ENCODE measurements around the gene KMT2D. TPM values are rescaled to one million over a fixed set of nuclear protein-coding genes. Genes with fewer than 3 reads are reported as not detected.

KMT2D gene, protein sequence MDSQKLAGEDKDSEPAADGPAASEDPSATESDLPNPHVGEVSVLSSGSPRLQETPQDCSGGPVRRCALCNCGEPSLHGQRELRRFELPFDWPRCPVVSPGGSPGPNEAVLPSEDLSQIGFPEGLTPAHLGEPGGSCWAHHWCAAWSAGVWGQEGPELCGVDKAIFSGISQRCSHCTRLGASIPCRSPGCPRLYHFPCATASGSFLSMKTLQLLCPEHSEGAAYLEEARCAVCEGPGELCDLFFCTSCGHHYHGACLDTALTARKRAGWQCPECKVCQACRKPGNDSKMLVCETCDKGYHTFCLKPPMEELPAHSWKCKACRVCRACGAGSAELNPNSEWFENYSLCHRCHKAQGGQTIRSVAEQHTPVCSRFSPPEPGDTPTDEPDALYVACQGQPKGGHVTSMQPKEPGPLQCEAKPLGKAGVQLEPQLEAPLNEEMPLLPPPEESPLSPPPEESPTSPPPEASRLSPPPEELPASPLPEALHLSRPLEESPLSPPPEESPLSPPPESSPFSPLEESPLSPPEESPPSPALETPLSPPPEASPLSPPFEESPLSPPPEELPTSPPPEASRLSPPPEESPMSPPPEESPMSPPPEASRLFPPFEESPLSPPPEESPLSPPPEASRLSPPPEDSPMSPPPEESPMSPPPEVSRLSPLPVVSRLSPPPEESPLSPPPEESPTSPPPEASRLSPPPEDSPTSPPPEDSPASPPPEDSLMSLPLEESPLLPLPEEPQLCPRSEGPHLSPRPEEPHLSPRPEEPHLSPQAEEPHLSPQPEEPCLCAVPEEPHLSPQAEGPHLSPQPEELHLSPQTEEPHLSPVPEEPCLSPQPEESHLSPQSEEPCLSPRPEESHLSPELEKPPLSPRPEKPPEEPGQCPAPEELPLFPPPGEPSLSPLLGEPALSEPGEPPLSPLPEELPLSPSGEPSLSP (N-terminal part only)
- total RNA-seq (2022; extraction: Qiagen RNA extraction; ENCODE audit: low read depth): 34.2 to 45.1 TPM (median 39.5 TPM) in 5 replicates

DNA sequence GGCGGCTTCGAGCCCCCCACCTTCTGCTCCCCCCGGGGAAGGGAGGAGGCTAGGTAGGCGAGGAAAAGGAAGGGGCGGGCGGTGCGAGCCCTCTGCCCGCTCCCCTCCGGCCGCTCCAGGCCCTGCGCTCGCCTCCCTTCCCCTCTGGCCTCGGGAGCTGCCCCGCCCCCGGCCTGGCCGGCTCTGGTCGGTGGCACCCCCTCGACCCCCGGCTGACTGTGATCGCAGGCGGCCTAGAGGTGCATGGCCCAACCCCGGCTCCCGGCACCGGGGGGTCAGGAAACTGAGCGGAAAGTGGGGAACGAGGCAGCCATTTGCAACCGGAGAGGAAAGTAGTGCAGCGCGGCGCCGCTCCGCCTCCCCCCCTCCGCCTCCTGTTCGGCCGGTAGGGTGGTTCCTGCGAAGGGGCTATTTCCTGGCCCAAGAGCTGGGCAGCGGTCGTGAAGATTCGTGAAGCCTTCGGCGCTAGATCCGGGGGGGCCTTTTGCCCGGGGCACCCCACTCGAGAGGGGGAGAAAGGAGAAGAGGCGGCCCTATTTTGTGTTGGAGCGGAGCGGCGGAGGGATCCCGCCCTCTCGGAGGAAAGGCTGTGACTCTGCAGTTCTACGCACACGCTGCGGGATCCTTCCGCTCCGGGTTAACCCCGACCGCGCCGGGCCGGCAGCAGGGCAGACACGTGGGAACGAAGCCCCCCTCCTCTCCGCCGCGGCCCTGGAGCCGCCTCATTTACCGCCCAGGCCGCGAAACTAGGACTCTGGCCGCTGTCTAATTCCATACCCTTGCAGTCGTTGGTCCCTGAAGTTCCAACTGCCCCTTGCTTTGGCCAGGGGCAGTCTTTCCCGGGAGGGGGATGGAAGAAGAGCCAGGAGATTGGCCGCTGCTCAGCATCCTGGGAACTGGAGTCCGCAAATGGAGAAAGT is at the start of gene KMT2D:
KMT2D (minus strand) TSS at position 558 of the 920 bp plus-strand sequence. CDS start 5,470 bp downstream, outside the sequence.

DNA sequence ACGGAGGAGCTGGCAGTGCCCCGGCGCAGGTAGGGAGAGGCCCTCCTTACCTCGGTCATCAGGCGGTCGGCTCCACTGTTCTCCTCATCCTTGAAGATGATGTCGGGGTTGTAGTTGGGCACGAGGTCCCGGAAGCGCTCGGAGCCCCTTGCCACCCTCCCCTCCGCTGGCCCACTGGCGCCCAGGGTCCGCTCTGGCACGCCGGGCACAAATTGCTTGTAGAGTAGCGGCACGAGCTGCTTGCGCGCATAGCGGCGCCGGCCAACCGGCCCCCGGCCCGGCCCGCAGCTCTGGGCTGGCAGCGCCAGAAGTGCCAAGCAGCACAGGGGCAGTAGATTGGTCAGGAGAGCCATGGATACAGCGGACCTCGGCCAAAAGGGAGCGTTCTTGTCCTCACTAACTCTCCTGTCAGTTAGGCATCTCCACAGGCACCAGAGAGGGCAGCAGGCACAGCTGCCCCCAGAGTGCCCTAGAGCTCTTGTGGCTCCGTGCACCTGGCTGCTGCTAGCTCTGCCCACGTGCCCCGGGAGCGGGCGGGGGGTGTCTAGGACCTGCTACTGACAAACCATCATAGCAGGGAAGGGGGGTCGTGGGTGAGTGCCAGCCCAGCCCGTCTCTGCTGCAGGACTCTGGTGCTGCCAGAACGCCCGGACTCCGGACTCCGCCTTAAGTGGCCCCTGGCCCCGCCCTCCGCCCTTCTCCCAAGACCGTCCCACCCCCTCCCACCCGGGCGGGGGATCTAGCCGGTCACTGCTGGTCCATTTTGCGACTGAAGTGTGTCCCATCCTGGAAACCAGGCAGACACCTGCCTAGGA is 33.8 kb upstream of the KMT2D start, which contains the start of gene DHH:
DHH (minus strand) TSS at position 642 of the 815 bp plus-strand sequence; CDS start at position 353, 289 bp downstream.

DNA sequence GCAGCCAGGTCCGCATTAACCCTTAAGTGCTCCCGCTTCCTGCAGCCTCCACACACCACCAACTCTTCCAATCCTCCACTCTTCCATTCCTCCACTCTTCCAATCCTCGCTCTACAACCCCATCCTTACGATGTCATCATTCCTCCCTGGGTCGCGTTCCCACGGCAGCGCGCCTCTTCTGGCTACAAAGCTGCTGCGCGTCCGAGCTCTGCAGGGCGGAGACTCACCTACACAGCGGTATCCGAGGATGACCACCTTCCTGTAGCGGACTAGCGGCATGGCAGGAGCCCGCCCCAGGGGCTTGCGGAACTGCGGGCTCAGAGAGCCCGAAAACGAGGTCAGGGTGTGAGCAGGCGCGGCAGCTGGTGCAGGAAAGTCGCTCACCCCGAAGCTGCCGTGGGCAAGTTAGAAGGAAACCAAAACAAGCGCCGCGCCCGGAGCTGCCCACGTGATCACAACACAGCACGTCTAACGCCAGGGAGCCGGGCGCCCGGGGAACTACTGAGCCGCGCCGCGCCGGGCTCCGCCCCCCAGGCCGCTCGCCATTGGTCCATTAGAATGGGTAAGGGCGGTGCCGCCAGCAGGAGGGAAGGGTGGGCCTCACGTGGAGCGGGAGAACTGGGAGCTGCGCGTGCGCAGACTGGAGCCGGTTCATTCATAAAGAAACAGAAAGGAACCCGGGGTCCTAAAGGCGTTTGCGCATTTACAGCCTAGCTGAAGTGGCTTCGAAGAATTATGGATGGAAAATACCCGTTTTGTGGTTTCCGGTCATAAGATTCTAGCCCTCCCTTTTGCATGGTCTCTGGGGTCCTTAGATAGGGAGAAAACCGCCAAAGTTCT is 9.1 kb upstream of the KMT2D start, which contains the start of gene RHEBL1:
RHEBL1 (minus strand) TSS at position 473 of the 840 bp plus-strand sequence; CDS start at position 279, 194 bp downstream.

DNA sequence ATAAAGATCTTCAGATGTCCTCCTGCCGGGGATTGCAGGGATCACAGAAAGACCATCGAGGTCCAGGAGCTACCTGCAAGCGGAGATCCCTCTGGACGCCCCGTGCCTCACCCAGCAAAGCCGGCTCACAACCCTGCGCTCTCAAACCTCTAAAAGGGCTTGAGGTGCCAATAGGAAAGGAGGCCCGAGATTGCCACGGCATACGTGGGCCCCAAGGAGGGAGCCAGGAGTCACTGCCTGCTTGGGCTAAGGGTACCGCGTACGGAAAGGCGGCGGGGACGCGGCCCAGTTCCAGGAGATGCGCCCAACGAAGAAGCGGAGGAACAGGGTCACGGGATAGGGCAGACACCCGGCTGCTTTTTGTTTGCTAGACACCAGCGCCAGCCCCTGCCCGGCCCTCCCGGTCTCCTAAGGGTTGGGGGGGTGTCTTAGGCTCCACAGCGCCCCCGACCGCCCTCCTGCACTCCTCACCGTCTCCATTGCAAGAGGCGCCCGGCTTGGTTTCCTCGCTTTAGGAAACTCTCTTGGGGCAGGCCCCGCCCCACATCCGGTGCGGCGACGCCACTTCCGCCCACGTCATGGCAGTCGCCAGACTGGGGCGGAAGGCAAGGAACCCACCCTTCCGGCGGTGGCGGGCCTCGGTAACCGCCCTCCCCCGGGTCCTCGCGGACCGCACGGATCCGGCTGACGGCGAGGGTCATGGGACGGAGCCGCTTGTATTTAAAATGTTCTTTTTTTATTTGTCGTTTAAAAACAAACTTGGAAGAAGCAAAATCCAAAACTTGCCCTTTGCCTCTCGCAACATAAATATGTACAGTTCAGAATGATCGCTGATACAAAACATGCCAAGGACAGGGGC is 42.1 kb downstream of the KMT2D start, which contains the start of gene PRKAG1:
PRKAG1 (minus strand) TSS at position 516 of the 859 bp plus-strand sequence; CDS start at position 480, 36 bp downstream.

Other genes starting within 250 kb of the KMT2D start
- gene CACNB3, start 242.3 kb downstream of the KMT2D start, total RNA-seq (2022; extraction: Qiagen RNA extraction; ENCODE audit: low read depth): 26.1 to 47.3 TPM (median 37.4 TPM) in 5 replicates
- gene DDX23, start 208.6 kb downstream of the KMT2D start, total RNA-seq (2022; extraction: Qiagen RNA extraction; ENCODE audit: low read depth): 87.9 to 92.3 TPM (median 89.1 TPM) in 5 replicates
- gene RND1, start 194.9 kb downstream of the KMT2D start, total RNA-seq (2022; extraction: Qiagen RNA extraction; ENCODE audit: low read depth): 7.4 to 10.7 TPM (median 8.7 TPM) in 5 replicates
- gene FKBP11, start 135.3 kb downstream of the KMT2D start, total RNA-seq (2022; extraction: Qiagen RNA extraction; ENCODE audit: low read depth): 53.2 to 60.0 TPM (median 56.4 TPM) in 5 replicates
- 136 to 160 TPM (median 157 TPM) in 5 replicates for gene ARF3, start 103.3 kb downstream of the KMT2D start, total RNA-seq (2022; extraction: Qiagen RNA extraction; ENCODE audit: low read depth)
- 1.6 to 2.8 TPM (median 2.0 TPM) in 5 replicates for gene WNT10B, start 89.1 kb downstream of the KMT2D start, total RNA-seq (2022; extraction: Qiagen RNA extraction; ENCODE audit: low read depth)
- gene WNT1, start 82.5 kb downstream of the KMT2D start, total RNA-seq (2022; extraction: Qiagen RNA extraction; ENCODE audit: low read depth): 0.13 to 0.20 TPM in 2 of 5 replicates, not detected in the others
- 0.40 to 0.81 TPM (median 0.70 TPM) in 5 replicates for gene DDN, start 61.4 kb downstream of the KMT2D start, total RNA-seq (2022; extraction: Qiagen RNA extraction; ENCODE audit: low read depth)
- gene PRKAG1, start 42.0 kb downstream of the KMT2D start, total RNA-seq (2022; extraction: Qiagen RNA extraction; ENCODE audit: low read depth): 40.2 to 47.4 TPM (median 41.6 TPM) in 5 replicates
- gene RHEBL1, start 9.2 kb upstream of the KMT2D start, total RNA-seq (2022; extraction: Qiagen RNA extraction; ENCODE audit: low read depth): 2.8 to 4.8 TPM (median 4.3 TPM) in 5 replicates
- not detected in 5 replicates for gene DHH, start 34.0 kb upstream of the KMT2D start, total RNA-seq (2022; extraction: Qiagen RNA extraction; ENCODE audit: low read depth)
- 11.2 to 19.4 TPM (median 15.6 TPM) in 5 replicates for gene LMBR1L, start 50.1 kb upstream of the KMT2D start, total RNA-seq (2022; extraction: Qiagen RNA extraction; ENCODE audit: low read depth)
- gene TUBA1B, start 70.6 kb upstream of the KMT2D start, total RNA-seq (2022; extraction: Qiagen RNA extraction; ENCODE audit: low read depth): 1,785 to 2,573 TPM (median 2,522 TPM) in 5 replicates
- 188 to 228 TPM (median 210 TPM) in 5 replicates for gene TUBA1A, start 128.3 kb upstream of the KMT2D start, total RNA-seq (2022; extraction: Qiagen RNA extraction; ENCODE audit: low read depth)
- 1,579 to 1,817 TPM (median 1,710 TPM) in 5 replicates for gene TUBA1C, start 204.3 kb upstream of the KMT2D start, total RNA-seq (2022; extraction: Qiagen RNA extraction; ENCODE audit: low read depth)
- gene PRPH, start 234.4 kb upstream of the KMT2D start, total RNA-seq (2022; extraction: Qiagen RNA extraction; ENCODE audit: low read depth): 0.92 to 2.1 TPM (median 1.6 TPM) in 5 replicates

All from A549 treated with ZK216348 at 1 μM for 4 hours (cell line).